Activated CD8-positive, alpha-beta memory T cell treated with anti-CD3 and anti-CD28 coated beads for 48 hours (primary cell): ENCODE measurements around the gene GKN2.
A peak's percentile ranks its signal among the peaks of the same experiment; 100 is the strongest.
"Not testable (repeated sequence)": the region's sequence is repeated elsewhere in the genome, so short reads cannot be mapped to it uniquely, and the experiment has no call there.

Source experiments
- DNase-seq, 3 experiments: peaks; one replicate each; pipeline ENCODE4 v3.0.0-alpha.2; 2020; ENCODE audit warnings: low read depth in 2 of 3, low spot score in 2 of 3

Gene GKN2

GRCh38 chr2:68921646-68922045, 31.0 kb downstream of the GKN2 start:
- no peak for DNase-seq

- no peak for DNase-seq
These were observed 32.1 kb downstream of the GKN2 start for GRCh38 chr2:68920481-68921170.

GRCh38 chr2:68918497-68918896, 34.2 kb downstream of the GKN2 start:
- DNase-seq, result no peak

GRCh38 chr2:68917034-68917718, 35.5 kb downstream of the GKN2 start:
- no peak for DNase-seq

- no peak for DNase-seq
These were observed 36.5 kb downstream of the GKN2 start for GRCh38 chr2:68916226-68916625.

- no peak for DNase-seq
These were observed 37.3 kb downstream of the GKN2 start for GRCh38 chr2:68915393-68915792.

- DNase-seq, result no peak
These were observed 39.3 kb downstream of the GKN2 start for GRCh38 chr2:68913359-68913758.

- no peak for DNase-seq
These were observed 40.0 kb downstream of the GKN2 start for GRCh38 chr2:68912732-68913131.

- DNase-seq, result no peak
These were observed 40.6 kb downstream of the GKN2 start for GRCh38 chr2:68912111-68912510.

- DNase-seq, result no peak
These were observed 41.0 kb downstream of the GKN2 start for GRCh38 chr2:68911709-68912108.

- DNase-seq, result no peak
These were observed 41.4 kb downstream of the GKN2 start for GRCh38 chr2:68911246-68911645.

GRCh38 chr2:68909793-68910674, 42.7 kb downstream of the GKN2 start:
- DNase-seq, result peak in 2 of 3 experiments; percentile 36 to 42

GRCh38 chr2:68908392-68908970, 44.2 kb downstream of the GKN2 start:
- peak in 2 of 3 experiments; percentile 33 to 43 for DNase-seq

- no peak for DNase-seq
These were observed 44.8 kb downstream of the GKN2 start for GRCh38 chr2:68907920-68908253.

GRCh38 chr2:68907232-68907919, 45.3 kb downstream of the GKN2 start:
- DNase-seq, result no peak

- no peak for DNase-seq
These were observed 46.0 kb downstream of the GKN2 start for GRCh38 chr2:68906716-68907115.

- no peak for DNase-seq
These were observed 47.6 kb downstream of the GKN2 start for GRCh38 chr2:68905116-68905515.

GRCh38 chr2:68901561-68901960, 51.1 kb downstream of the GKN2 start:
- DNase-seq, result no peak

- DNase-seq, result no peak
These were observed 51.5 kb downstream of the GKN2 start for GRCh38 chr2:68901199-68901514.

- DNase-seq, result no peak
These were observed 52.0 kb downstream of the GKN2 start for GRCh38 chr2:68900496-68901198.

GRCh38 chr2:68895981-68896380, 56.7 kb downstream of the GKN2 start:
- not testable (repeated sequence) for DNase-seq
